GM12872 (cell line): ENCODE data around the gene HOXB8.

Experiments
- TF ChIP-seq, protein P1 (sequence below): IDR thresholded peaks from 3 replicates; pipeline ENCODE4 v1.5.1; 2011; ENCODE audit warnings: low read depth, mild to moderate bottlenecking, low read length, moderate library complexity; ENCODE audit not compliant: insufficient read depth

The HOXB8 gene

DNA sequence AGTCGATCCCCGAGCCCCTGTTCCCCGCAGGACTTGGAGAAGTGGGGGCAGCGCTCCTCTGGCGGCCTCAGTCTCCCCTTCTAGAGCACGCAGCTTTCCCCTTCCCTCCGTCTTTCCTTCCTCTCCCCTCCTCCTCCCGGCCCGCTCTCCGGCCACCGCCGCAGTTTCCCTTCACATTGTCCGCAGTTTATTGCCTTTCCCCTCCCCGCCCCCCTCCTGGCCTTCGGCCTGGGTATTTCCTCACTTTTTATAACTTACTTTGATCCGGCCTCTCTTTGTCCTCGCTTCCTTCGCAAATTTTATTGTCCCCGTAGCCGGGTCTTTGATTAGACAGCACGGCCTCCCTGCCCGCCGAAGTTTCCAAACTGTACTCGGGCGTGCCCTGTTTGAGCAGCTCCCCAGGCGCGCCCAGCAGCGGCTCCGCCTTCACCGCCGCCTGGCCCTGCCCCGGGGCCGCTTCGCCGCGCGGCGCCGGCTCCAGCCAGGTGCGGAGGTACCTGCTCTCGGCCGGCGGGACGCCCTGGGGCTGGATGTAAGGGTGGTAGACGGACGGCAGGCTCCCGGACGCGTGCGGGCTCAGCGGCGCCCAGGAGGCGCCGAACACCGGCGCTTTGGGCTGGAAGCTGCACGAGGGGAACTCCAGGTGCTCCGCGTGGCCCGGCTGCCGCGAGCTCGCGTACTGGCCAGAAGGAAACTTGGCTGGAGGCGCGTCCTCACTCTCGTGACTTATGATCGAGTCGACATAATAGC is 10.6 kb upstream of the HOXB8 start:
- TF ChIP-seq, protein P1, sequence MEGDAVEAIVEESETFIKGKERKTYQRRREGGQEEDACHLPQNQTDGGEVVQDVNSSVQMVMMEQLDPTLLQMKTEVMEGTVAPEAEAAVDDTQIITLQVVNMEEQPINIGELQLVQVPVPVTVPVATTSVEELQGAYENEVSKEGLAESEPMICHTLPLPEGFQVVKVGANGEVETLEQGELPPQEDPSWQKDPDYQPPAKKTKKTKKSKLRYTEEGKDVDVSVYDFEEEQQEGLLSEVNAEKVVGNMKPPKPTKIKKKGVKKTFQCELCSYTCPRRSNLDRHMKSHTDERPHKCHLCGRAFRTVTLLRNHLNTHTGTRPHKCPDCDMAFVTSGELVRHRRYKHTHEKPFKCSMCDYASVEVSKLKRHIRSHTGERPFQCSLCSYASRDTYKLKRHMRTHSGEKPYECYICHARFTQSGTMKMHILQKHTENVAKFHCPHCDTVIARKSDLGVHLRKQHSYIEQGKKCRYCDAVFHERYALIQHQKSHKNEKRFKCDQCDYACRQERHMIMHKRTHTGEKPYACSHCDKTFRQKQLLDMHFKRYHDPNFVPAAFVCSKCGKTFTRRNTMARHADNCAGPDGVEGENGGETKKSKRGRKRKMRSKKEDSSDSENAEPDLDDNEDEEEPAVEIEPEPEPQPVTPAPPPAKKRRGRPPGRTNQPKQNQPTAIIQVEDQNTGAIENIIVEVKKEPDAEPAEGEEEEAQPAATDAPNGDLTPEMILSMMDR = no peak

DNA sequence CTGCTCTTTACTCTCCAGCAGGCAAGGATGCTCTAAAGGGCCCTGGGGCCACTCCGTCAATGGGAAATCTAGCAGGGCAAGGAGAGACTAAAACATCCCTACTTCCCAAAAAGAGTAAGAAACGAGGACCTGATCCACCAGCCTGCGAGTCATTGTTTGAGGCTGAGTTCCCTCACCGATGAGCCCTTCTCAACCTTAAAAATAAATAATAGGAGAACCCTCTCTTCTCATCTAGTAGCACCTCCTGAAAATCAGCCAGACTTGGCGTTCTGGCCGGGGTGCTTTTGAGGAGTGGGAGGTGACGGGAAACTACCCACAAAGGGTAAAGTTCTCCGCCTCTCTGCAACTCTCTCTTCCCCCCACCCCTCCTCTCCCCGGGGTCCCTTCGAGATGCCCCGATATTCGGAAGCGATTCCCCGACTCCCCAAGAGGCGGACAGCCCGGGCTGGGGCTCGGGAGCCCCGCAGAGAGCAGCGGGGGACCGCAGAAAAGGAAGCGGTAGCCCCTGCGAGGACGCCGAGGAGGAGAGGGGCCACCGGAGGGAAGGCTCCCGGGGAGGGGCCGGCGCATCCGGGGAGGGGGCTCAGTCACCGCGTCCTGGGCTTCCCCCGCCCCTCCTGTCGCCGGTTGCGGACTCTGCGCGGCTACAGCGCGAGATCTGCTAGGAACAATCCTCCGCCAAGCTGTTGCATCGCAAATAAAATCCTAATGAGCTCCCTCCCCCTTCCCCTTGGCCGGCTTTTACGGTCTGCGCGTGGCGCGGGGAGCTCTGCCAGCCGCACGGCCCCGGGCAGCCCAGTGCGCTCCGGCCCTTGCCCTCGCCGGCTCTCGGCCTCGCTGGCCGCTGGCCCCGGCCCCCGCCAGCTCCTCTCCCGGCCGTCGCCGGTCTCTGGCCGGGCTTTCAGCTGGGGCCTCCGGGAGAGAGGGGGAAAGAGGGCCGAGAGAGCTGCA is 9.7 kb upstream of the HOXB8 start:
- TF ChIP-seq, protein P1 = no peak

DNA sequence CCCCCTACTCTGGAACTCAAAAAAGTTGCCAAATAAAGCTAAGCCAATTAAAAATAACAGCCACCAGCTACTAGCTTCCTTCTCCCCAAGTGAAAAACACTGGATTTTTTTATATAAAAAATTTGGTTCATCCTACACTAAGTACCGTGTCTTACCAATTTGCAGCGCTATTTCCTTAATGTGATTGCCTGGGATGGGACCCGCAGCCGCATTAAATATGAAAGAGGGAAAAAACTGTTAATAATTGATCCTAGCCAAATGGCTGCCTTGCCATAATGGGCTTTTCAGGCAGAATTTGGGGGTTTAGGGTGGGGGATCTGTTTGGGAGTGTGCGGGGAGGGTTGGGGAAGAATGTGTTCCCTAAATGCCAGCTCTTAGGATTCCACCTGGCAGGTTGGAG is 9.0 kb upstream of the HOXB8 start:
- TF ChIP-seq, protein P1 = no peak

DNA sequence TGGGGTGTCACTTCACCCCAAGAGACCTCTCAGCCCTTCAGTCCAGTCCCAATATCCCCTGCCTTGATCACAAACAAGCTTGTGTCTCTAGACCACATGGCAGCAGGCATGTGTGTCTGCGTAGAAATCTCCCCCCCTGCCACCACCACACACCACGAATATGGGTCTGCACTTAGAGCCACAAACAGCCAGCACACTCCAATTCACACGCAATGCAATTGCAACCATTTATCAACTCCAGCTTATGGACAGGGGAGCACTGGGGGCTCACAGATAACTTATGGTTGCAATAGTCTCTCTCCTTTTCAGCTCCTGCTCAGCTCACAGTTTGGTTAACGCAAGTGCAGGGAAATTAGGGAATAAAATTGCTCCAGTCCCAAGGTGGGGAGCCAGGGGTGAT is 8.5 kb upstream of the HOXB8 start:
- TF ChIP-seq, protein P1 = no peak

DNA sequence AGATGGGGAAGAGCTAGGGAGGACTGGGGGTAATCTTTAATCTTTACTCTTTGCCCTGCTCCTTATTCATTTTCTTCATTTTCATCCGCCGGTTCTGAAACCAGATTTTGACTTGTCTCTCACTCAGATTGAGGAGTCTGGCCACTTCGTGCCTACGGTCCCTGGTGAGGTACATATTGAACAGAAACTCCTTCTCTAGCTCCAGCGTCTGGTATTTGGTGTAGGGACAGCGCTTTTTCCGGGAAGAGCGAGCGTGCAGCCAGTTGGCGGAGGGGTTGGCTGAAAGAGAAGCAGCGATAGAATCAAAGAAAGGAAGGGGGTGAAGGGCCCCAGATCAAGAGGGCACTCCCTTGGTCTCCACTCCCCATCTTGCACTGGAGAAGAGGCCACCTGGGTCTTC is 7.8 kb upstream of the HOXB8 start:
- TF ChIP-seq, protein P1 = no peak

DNA sequence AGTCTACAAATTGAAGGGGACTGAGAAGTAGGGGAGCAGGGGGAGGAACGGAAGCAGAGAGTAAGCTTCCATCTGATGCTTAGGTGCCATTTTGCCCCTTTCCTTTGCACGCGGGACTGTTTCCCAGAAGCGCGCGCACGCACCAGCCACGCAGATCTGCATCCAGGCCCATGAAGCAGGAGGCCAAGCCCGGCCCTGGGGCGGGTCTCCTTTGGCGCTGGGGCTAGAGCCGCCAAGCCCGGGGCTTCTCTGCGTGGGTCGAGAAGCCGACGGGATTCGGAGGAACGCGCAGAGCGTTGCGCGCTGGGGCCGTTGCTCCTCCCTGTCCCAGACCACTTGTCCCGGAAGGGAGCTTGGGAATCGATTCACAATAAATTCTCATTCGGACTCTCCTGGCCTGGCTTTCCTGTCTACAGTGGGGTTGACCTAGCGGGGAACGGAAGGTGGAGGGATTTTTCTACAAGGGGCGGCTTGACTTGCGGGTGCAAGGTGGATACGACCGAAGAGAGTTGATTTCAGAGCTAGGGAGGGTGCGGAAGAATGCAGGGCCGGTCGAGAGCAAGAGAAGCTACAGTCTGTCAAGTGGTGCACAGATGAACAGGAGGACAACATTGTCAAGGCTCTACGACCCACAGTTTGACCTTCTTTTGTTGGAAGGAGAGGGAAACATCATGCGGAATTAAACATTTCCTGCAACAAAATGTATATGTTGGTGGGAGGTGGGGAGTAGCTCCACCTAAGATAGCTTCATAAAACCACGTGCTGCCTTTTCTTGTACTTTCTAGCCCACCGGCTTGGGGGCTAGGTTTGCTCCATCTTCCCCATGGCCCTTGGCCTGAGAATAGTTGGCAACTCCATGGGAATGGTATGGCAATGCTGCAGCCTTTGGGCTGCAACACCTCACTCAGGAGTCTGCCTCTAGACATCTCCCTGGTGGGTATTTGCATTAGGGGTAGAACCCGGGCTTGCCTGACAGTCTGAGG is 6.6 kb upstream of the HOXB8 start:
- TF ChIP-seq, protein P1 = no peak
